Measurements from ENCODE around the gene BAZ1A. TPM values are rescaled to one million over a fixed set of nuclear protein-coding genes. Genes with fewer than 3 reads are reported as not detected.

BAZ1A gene
- total and polyA plus RNA-seq, 2 donors (not counting 1 experiment from before 2014, with no cell fraction given), result 18.8 to 36.8 TPM

- no peaks in the 10 kb centered on the region for H3K27me3 ChIP-seq (replicated peaks in 1 of 4; ENCODE audit: control extremely low read depth in 1 of 4, control insufficient read depth in 3 of 4, insufficient read depth in 4 of 4, low read length in 3 of 4)
- no peak overlapping the region for H3K9ac ChIP-seq (ENCODE audit: low read length)
- H4K20me1 ChIP-seq (ENCODE audit: control insufficient read depth, insufficient read depth, low read length, poor library complexity, severe bottlenecking), result peaks cover 13% of the 10 kb centered on the region
- TF ChIP-seq EZH2 (IDR thresholded peaks at IDR 0.05; ENCODE audit: borderline replicate concordance, insufficient read depth, low read depth, low read length, poor library complexity, severe bottlenecking) (no peak), CTCF (IDR thresholded peaks at IDR 0.05) (no peak)
- intact Hi-C loops (cut with micrococcal nuclease), result no loop called here
- no peak overlapping the region for H2AFZ ChIP-seq (ENCODE audit: insufficient read depth, low read depth, low read length, poor library complexity, severe bottlenecking)
- peaks cover 9 to 15% of the 10 kb centered on the region in 2 donors for H3K4me1 ChIP-seq (ENCODE audit: control insufficient read depth in 2 of 2, insufficient read depth in 2 of 2, low read length in 2 of 2)
- H3K9me3 Mint-ChIP-seq (ENCODE audit: insufficient read depth), result no peaks in the 10 kb centered on the region
- peaks cover 0 to 10% of the 10 kb centered on the region in 2 experiments for H3K36me3 ChIP-seq (replicated peaks in 1 of 2; ENCODE audit: control extremely low read depth in 1 of 2, control insufficient read depth in 1 of 2, extremely low read depth in 1 of 2, insufficient read depth in 2 of 2, low read length in 1 of 2)
- no peak overlapping the region for H3K27ac Mint-ChIP-seq
- H3K4me3 Mint-ChIP-seq, result no peak overlapping the region
- ChIA-PET CTCF (no interaction called here), POLR2A (no interaction called here)
- H3K4me1 Mint-ChIP-seq, result peaks cover 20% of the 10 kb centered on the region
- H3K79me2 ChIP-seq (ENCODE audit: control insufficient read depth, insufficient read depth, low read length), result peaks cover 89% of the 10 kb centered on the region
- 86% methylated on average over 2 of the region's 3 CpGs for WGBS (ENCODE audit: insufficient coverage)
- DNase-seq (no peak), ATAC-seq (ENCODE audit: low read depth) (no peak)
- no peak overlapping the region for H3K4me2 ChIP-seq (replicated peaks; ENCODE audit: low read depth, low read length, poor library complexity, severe bottlenecking)
- H3K27me3 Mint-ChIP-seq, result no peaks in the 10 kb centered on the region
- no peak overlapping the region for H3K4me3 ChIP-seq (ENCODE audit: control extremely low read depth in 1 of 5, extremely low read depth in 1 of 5, insufficient read depth in 1 of 5, low read depth in 2 of 5, low read length in 4 of 5)
- no peaks in the 10 kb centered on the region for H3K9me3 ChIP-seq (ENCODE audit: control extremely low read depth in 1 of 3, control insufficient read depth in 2 of 3, insufficient read depth in 1 of 3, low read length in 2 of 3)
- H3K27ac ChIP-seq (ENCODE audit: low read length in 2 of 2), result no peak overlapping the region
These were observed 37.3 kb downstream of the BAZ1A start for GRCh38 chr14:34837801-34838322.

- Histone ChIP-seq H3K9ac (ENCODE audit: low read length) (no peak overlapping the region), H3K27me3 (replicated peaks in 1 of 4; ENCODE audit: control extremely low read depth in 1 of 4, control insufficient read depth in 3 of 4, insufficient read depth in 4 of 4, low read length in 3 of 4) (no peaks in the 10 kb centered on the region), H3K9me3 (ENCODE audit: control extremely low read depth in 1 of 3, control insufficient read depth in 2 of 3, insufficient read depth in 1 of 3, low read length in 2 of 3) (no peaks in the 10 kb centered on the region), H3K36me3 (replicated peaks in 1 of 2; ENCODE audit: control extremely low read depth in 1 of 2, control insufficient read depth in 1 of 2, extremely low read depth in 1 of 2, insufficient read depth in 2 of 2, low read length in 1 of 2) (peaks cover 0 to 3% of the 10 kb centered on the region in 2 experiments), H3K4me1 (ENCODE audit: control insufficient read depth in 2 of 2, insufficient read depth in 2 of 2, low read length in 2 of 2) (peaks cover 9 to 19% of the 10 kb centered on the region in 2 donors), H2AFZ (ENCODE audit: insufficient read depth, low read depth, low read length, poor library complexity, severe bottlenecking) (no peak overlapping the region), H4K20me1 (ENCODE audit: control insufficient read depth, insufficient read depth, low read length, poor library complexity, severe bottlenecking) (peaks cover 30% of the 10 kb centered on the region), H3K4me3 (ENCODE audit: control extremely low read depth in 1 of 5, extremely low read depth in 1 of 5, insufficient read depth in 1 of 5, low read depth in 2 of 5, low read length in 4 of 5) (no peak overlapping the region), H3K4me2 (replicated peaks; ENCODE audit: low read depth, low read length, poor library complexity, severe bottlenecking) (no peak overlapping the region), H3K79me2 (ENCODE audit: control insufficient read depth, insufficient read depth, low read length) (peaks cover 88% of the 10 kb centered on the region), H3K27ac (ENCODE audit: low read length in 2 of 2) (no peak overlapping the region)
- TF ChIP-seq CTCF (IDR thresholded peaks at IDR 0.05), result no peak
- no peak for TF ChIP-seq EZH2 (IDR thresholded peaks at IDR 0.05; ENCODE audit: borderline replicate concordance, insufficient read depth, low read depth, low read length, poor library complexity, severe bottlenecking)
- no peaks in the 10 kb centered on the region for H3K27me3 Mint-ChIP-seq
- ATAC-seq (ENCODE audit: low read depth) (no peak), DNase-seq (no peak)
- POLR2A ChIA-PET, result no interaction called here
- H3K27ac Mint-ChIP-seq, result no peak overlapping the region
- no CpG with 5 or more reads among the region's 1 CpG for WGBS (ENCODE audit: insufficient coverage)
- CTCF ChIA-PET, result no interaction called here
- H3K9me3 Mint-ChIP-seq (ENCODE audit: insufficient read depth), result no peaks in the 10 kb centered on the region
- H3K4me1 Mint-ChIP-seq, result peaks cover 34% of the 10 kb centered on the region
- intact Hi-C loops (cut with micrococcal nuclease), result no loop called here
- no peak overlapping the region for H3K4me3 Mint-ChIP-seq
These were observed 39.8 kb downstream of the BAZ1A start for GRCh38 chr14:34835312-34835711.
